HCT116 (cell line): ENCODE data around the gene CSDE1. TPM values are rescaled to one million over a fixed set of nuclear protein-coding genes. Genes with fewer than 3 reads are reported as not detected.

Experiments used
- ATAC-seq: fragments of 200-7000 bp; cut with Tn5 transposase; 2 replicates; pipeline ENCODE4 v1.9.1; 2020; ENCODE audit warnings: mild to moderate bottlenecking, moderate library complexity
- BruUV-seq: library from RNA; stranded (reverse); fragments of 400-500 nt; replicated peaks from 2 replicates; lab custom pipeline; 2021; lab: Mats Ljungman, UMichigan
- CTCF ChIA-PET: fragments of 300-600 bp; sonication (Branson Sonifier 250); formaldehyde crosslinking; loops from one replicate; lab custom pipeline; 2021; ENCODE audit warnings: antibody characterized with exemption; lab: Charles Lee
- POLR2A ChIA-PET: fragments of 300-600, 350-600 bp; sonication (Branson Sonifier 250); formaldehyde crosslinking; loops from one replicate; lab custom pipeline; 2021; ENCODE audit warnings: antibody characterized with exemption; lab: Charles Lee
- RAD21 ChIA-PET, 2 experiments: fragments of 300-600 bp; sonication (Branson Sonifier 250); formaldehyde crosslinking; loops; one replicate each; lab custom pipeline; 2023; ENCODE audit warnings: low total read pairs in 2 of 2; ENCODE audit not compliant: uncharacterized antibody in 2 of 2, unreplicated experiment in 2 of 2, low non-redundant PET in 1 of 2; lab: Charles Lee
- DNase-seq: peaks from one replicate; pipeline ENCODE4 v3.0.0-alpha.2; 2010; ENCODE audit warnings: low read depth, low spot score
- H2AFZ ChIP-seq: fragments of 200-600 bp; shearing (Covaris generic), sonication (generic); 2 replicates; pipeline ENCODE4 v1.6.1; 2017; ENCODE audit warnings: low read depth, mixed run types, mixed read lengths, antibody characterized with exemption, low read length; ENCODE audit not compliant: poor library complexity, severe bottlenecking
- H3K27ac ChIP-seq: 2 replicates; pipeline ENCODE4 v1.5.1; 2012; ENCODE audit warnings: low read depth, low read length
- H3K27me3 ChIP-seq: fragments of 200-600 bp; sonication (generic); 2 replicates; pipeline ENCODE4 v1.6.1; 2016; ENCODE audit warnings: mixed run types, low read length, mixed read lengths; ENCODE audit not compliant: insufficient read depth
- H3K36me3 ChIP-seq, 2 experiments: fragments of 200-500 bp in 1 of 2; fragments of 200-600 bp in 1 of 2; sonication (Bioruptor generic) in 1 of 2; sonication (generic) in 1 of 2; 2 replicates each; pipeline versions ENCODE4 v1.5.1 to v1.6.1; 2014 to 2016; ENCODE audit warnings: low read length in 2 of 2, inconsistent platforms in 1 of 2, mixed read lengths in 1 of 2, mixed run types in 1 of 2; ENCODE audit not compliant: insufficient read depth in 2 of 2, control insufficient read depth in 1 of 2
- H3K4me1 ChIP-seq, 2 experiments: fragments of 200-600 bp in 1 of 2; sonication (generic) in 1 of 2; 2 replicates each; pipeline versions ENCODE4 v1.5.1 to v1.6.1; 2012 to 2017; ENCODE audit warnings: low read length in 2 of 2, inconsistent platforms in 1 of 2, mild to moderate bottlenecking in 1 of 2, mixed read lengths in 1 of 2, mixed run types in 1 of 2, moderate library complexity in 1 of 2; ENCODE audit not compliant: insufficient read depth in 2 of 2, control insufficient read depth in 1 of 2
- H3K4me2 ChIP-seq: fragments of 200-600 bp; sonication (generic); 2 replicates; pipeline ENCODE4 v1.6.1; 2017; ENCODE audit warnings: mixed run types, low read length, mixed read lengths
- H3K4me3 ChIP-seq, 2 experiments: fragments of 200-600 bp in 1 of 2; sonication (generic) in 1 of 2; replicated peaks in 1 of 2; 2 replicates each; pipeline ENCODE4 v1.5.1; 2011 to 2016; ENCODE audit warnings: low read length in 2 of 2, control low read depth in 1 of 2, low read depth in 1 of 2, mild to moderate bottlenecking in 1 of 2, mixed read lengths in 1 of 2, mixed run types in 1 of 2
- H3K79me2 ChIP-seq: fragments of 200-600 bp; sonication (generic); 2 replicates; pipeline ENCODE4 v1.6.1; 2017; ENCODE audit warnings: mild to moderate bottlenecking, mixed run types, low read length, moderate library complexity, mixed read lengths; ENCODE audit not compliant: insufficient read depth
- H3K9ac ChIP-seq: fragments of 200-600 bp; sonication (generic); 2 replicates; pipeline ENCODE4 v1.6.1; 2016; ENCODE audit warnings: low read length, mixed read lengths
- H3K9me2 ChIP-seq: fragments of 200-600 bp; sonication (generic), shearing (Covaris generic); 2 replicates; pipeline ENCODE4 v1.6.1; 2017; ENCODE audit warnings: mixed run types, mild to moderate bottlenecking, moderate library complexity; ENCODE audit not compliant: insufficient read depth
- H3K9me3 ChIP-seq, 2 experiments: fragments of 200-500 bp in 1 of 2; fragments of 200-600 bp in 1 of 2; sonication (Bioruptor generic) in 1 of 2; sonication (generic) in 1 of 2; 2 replicates each; pipeline ENCODE4 v1.6.1; 2014 to 2017; ENCODE audit warnings: low read length in 2 of 2, mixed read lengths in 2 of 2, inconsistent platforms in 1 of 2, low read depth in 1 of 2, mild to moderate bottlenecking in 1 of 2, mixed run types in 1 of 2, moderate library complexity in 1 of 2; ENCODE audit not compliant: control insufficient read depth in 1 of 2, insufficient read depth in 1 of 2
- H4K20me1 ChIP-seq: fragments of 200-600 bp; sonication (generic), shearing (Covaris generic); 2 replicates; pipeline ENCODE4 v1.6.1; 2017; ENCODE audit warnings: mixed run types, mild to moderate bottlenecking, moderate library complexity; ENCODE audit not compliant: insufficient read depth
- ATF3 ChIP-seq: IDR thresholded peaks from 2 replicates; pipeline ENCODE4 v1.6.1; 2012
- CBX3 ChIP-seq: IDR thresholded peaks from 2 replicates; pipeline ENCODE4 v1.6.1; 2012; ENCODE audit warnings: low read depth
- CEBPB ChIP-seq: IDR thresholded peaks from 2 replicates; pipeline ENCODE4 v1.6.1; 2012; ENCODE audit warnings: low read depth
- CTCF ChIP-seq, 3 experiments: fragments of 200-600 bp in 1 of 3; sonication (generic) in 1 of 3; IDR thresholded peaks in 2 of 3; conservative IDR thresholded peaks in 1 of 3; 2 replicates each; pipeline ENCODE4 v1.5.1; 2012 to 2017; ENCODE audit warnings: low read depth in 2 of 3, low read length in 2 of 3, antibody characterized with exemption in 1 of 3, borderline replicate concordance in 1 of 3, control low read depth in 1 of 3, mild to moderate bottlenecking in 1 of 3, mixed read lengths in 1 of 3, mixed run types in 1 of 3, moderate library complexity in 1 of 3; ENCODE audit not compliant: insufficient read depth in 1 of 3
- EGR1 ChIP-seq: IDR thresholded peaks from 2 replicates; pipeline ENCODE4 v1.6.1; 2012; ENCODE audit warnings: low read depth
- EZH2 ChIP-seq: fragments of 200-600 bp; sonication (generic); IDR thresholded peaks from 2 replicates; pipeline ENCODE4 v1.6.1; 2017; ENCODE audit warnings: antibody characterized with exemption, mixed run types
- EZH2phosphoT487 ChIP-seq: fragments of 200-600 bp; IDR thresholded peaks from 2 replicates; pipeline ENCODE4 v1.6.1; 2018; ENCODE audit warnings: antibody characterized with exemption, borderline replicate concordance
- FOSL1 ChIP-seq: IDR thresholded peaks from 2 replicates; pipeline ENCODE4 v1.6.1; 2012; ENCODE audit warnings: low read depth
- JUND ChIP-seq: IDR thresholded peaks from 2 replicates; pipeline ENCODE4 v1.6.1; 2012
- POLR2A ChIP-seq: IDR thresholded peaks from 2 replicates; pipeline ENCODE4 v1.7.0; 2011; ENCODE audit warnings: borderline replicate concordance; ENCODE audit not compliant: insufficient read depth, insufficient read length; ENCODE audit errors: extremely low read depth
- RAD21 ChIP-seq: IDR thresholded peaks from 2 replicates; pipeline ENCODE4 v1.6.1; 2012; ENCODE audit warnings: low read depth, mild to moderate bottlenecking
- REST ChIP-seq: IDR thresholded peaks from 2 replicates; pipeline ENCODE4 v1.6.1; 2012; ENCODE audit warnings: low read depth
- SIN3A ChIP-seq: IDR thresholded peaks from 2 replicates; pipeline ENCODE4 v1.6.1; 2012; ENCODE audit warnings: low read depth
- SRF ChIP-seq: IDR thresholded peaks from 2 replicates; pipeline ENCODE4 v1.6.1; 2012; ENCODE audit warnings: low read depth
- TCF7L2 ChIP-seq: IDR thresholded peaks from 2 replicates; pipeline ENCODE4 v1.7.0; 2011; ENCODE audit warnings: borderline replicate concordance, inconsistent platforms; ENCODE audit not compliant: insufficient read depth, insufficient read length; ENCODE audit errors: extremely low read depth
- ZFX ChIP-seq: fragments of 450-650 bp; IDR thresholded peaks from 2 replicates; pipeline ENCODE4 v1.6.1; 2017
- intact Hi-C: fragments of 100-400 bp; cut with micrococcal nuclease; formaldehyde crosslinking; loops from 2 replicates; pipeline ENCODE4 v1.10.0; 2022
- total RNA-seq: library from RNA; stranded (reverse); gene quantifications from one replicate; pipeline ENCODE4 v1.2.1, GENCODE V29; 2021; ENCODE audit not compliant: unreplicated experiment

The CSDE1 gene
- total RNA-seq, 1 experiment from 2014 or later: 515 TPM

- Histone ChIP-seq H3K79me2 (no peaks in the 10 kb centered on the region), H3K4me3 (no peak overlapping the region), H3K4me1 (no peaks in the 10 kb centered on the region), H3K27me3 (no peaks in the 10 kb centered on the region), H3K9me3 (no peaks in the 10 kb centered on the region), H3K9ac (no peak overlapping the region), H3K4me2 (no peak overlapping the region), H3K36me3 (no peaks in the 10 kb centered on the region), H3K27ac (no peak overlapping the region), H3K9me2 (no peaks in the 10 kb centered on the region), H4K20me1 (no peaks in the 10 kb centered on the region), H2AFZ (no peak overlapping the region)
- no TSS peak for BruUV-seq
- DNase-seq: no peak
- ChIA-PET POLR2A (no interaction called here), RAD21 (no interaction called here), CTCF (no interaction called here)
- TF ChIP-seq CEBPB: no peak
- no peak for TF ChIP-seq CTCF (IDR thresholded peaks at IDR 0.05 in 2 of 3, conservative IDR thresholded peaks at IDR 0.05 in 1 of 3; ENCODE audit: borderline replicate concordance in 1 of 3, insufficient read depth in 1 of 3, low read depth in 2 of 3, low read length in 2 of 3)
- TF ChIP-seq JUND: no peak
- TF ChIP-seq EZH2phosphoT487: no peak
- no peak for TF ChIP-seq SIN3A
- TF ChIP-seq RAD21: no peak
- TF ChIP-seq EGR1: no peak
- TF ChIP-seq POLR2A: no peak
- no peak for TF ChIP-seq ATF3
- no peak for TF ChIP-seq EZH2
- TF ChIP-seq CBX3: no peak
- no peak for TF ChIP-seq FOSL1
- TF ChIP-seq SRF: no peak
- no peak for TF ChIP-seq ZFX
- no peak for TF ChIP-seq TCF7L2
- no peak for TF ChIP-seq REST
- intact Hi-C loops: no loop called here
- ATAC-seq: no peak
Observed at GRCh38 chr1:114696810-114697209, 61.0 kb downstream of the CSDE1 start.
